AG09309 (cell line): ENCODE measurements around the gene BATF.

Experiments
- DNase-seq: peaks from one replicate; pipeline ENCODE4 v3.0.0-alpha.2; 2010; ENCODE audit warnings: low read depth
- H3K4me3 ChIP-seq: 2 replicates; pipeline ENCODE4 v1.5.1; 2011; ENCODE audit warnings: mild to moderate bottlenecking, low read depth, low read length, moderate library complexity; ENCODE audit not compliant: control insufficient read depth
- CTCF ChIP-seq: IDR thresholded peaks from 2 replicates; pipeline ENCODE4 v1.5.1; 2011; ENCODE audit warnings: mild to moderate bottlenecking, low read depth, low read length, inconsistent platforms; ENCODE audit not compliant: insufficient read depth, control insufficient read depth; ENCODE audit errors: missing control alignments

The BATF gene

DNA sequence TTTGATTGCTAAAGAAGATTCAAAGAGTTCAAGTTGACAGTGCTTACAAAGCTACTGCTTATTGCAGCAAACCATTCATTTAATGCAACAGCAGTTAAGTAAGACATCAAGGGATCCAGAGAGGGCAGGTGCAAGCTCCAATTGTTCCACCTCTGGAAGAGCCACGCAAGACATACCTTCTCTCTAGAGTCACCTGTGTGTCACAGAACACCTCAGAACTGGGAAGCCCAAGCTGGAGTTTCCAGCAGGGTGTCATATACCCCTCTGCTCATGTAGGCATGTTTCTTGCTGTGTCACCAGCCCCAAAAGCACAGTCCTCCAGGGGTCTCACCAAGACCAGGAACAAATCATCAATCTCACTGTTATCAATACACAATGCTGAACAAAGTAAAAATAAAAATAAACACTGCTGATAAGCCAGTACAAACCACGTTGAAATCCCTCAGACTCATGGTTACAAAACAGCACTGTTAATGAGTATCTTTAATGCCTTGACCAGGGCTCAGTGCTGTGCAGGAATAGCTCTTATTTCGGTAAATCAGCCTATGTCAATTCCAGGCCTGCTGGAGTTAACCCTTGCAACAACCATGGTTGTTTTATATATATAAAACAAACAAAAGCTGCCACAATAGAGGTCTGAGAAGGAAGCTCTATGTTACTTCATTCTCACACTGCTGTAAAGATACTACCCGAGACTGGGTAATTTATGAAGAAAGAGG is 37.4 kb upstream of the BATF start:
- no peak overlapping the region for H3K4me3 ChIP-seq
- no peak for TF ChIP-seq CTCF
- DNase-seq: no peak

- H3K4me3 ChIP-seq: no peak overlapping the region
- TF ChIP-seq CTCF: no peak
- DNase-seq: no peak
These were observed 36.0 kb upstream of the BATF start for GRCh38 chr14:75486318-75486717.

DNA sequence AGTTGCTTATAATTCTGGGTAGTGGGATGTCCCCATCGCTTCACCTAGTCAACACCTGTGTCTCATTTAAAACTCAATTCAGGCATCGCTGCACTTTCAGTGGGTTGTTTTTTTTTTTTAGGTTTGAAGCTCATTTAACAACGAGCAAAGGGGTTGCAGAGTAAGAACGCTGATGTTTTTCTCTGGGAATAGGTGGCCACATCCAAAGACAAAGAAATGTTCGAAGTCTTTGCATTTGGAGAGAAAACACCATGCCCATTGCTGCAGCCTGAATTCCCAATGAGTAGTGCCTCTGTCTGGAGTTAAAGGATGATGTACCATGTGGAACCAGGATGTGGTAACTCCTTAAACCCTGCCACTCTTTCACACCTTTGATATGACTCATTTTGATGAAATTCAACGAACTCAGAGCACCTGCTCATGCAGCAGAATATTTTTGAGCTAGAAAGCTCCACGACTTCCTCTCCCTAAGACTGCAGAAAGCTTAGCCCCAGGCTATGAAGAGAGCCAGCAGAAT is 35.1 kb upstream of the BATF start:
- no peak for TF ChIP-seq CTCF
- DNase-seq: no peak
- H3K4me3 ChIP-seq: no peak overlapping the region

GRCh38 chr14:75489480-75489837 is 32.8 kb upstream of the BATF start:
- TF ChIP-seq CTCF: no peak
- no peak for DNase-seq
- no peak overlapping the region for H3K4me3 ChIP-seq

GRCh38 chr14:75491376-75491978 is 30.8 kb upstream of the BATF start:
- no peak for TF ChIP-seq CTCF
- no peak for DNase-seq
- no peak overlapping the region for H3K4me3 ChIP-seq

DNA sequence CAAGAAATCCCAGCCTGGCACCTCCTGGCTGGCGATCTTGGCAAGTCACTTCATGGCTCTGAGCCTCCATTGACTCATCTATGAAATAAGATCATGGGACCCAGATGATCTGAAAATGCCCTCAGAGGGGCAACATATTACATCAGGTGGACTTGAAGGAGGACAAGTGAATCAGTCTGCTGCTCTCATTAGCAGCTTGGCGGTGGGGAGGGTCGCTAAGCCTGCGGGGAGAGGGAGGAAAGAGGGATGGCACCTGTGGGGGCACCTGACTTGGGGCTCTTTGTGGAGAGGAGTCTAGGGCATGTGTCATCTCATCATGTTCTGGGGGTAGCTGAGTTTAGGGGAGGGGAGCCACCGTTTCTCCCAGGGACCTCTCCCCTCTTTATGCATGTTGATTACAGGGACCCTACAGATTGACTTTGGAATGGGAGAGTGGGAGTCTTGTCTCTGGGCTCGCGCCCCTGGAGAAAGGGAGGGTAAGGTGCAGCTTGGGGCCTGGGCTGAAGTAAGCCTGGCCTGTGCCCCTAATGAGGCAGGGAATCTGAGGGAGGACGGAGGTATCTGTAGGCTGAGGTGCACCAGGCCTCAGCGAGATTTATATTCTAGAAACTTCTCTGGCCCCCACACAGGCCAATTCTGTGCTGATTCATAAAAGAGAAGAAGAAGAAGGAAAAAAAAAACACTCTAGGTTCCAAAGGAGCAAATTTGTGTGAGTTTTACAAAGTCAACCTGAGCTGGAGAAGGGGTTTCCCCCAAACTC is 29.3 kb upstream of the BATF start:
- no peak overlapping the region for H3K4me3 ChIP-seq
- DNase-seq: no peak
- no peak for TF ChIP-seq CTCF
